Cardiac muscle cell (in vitro differentiated cells and primary cell): Measurements from ENCODE around the gene EMILIN2. TPM values are rescaled to one million over a fixed set of nuclear protein-coding genes. Genes with fewer than 3 reads are reported as not detected.
A peak's percentile ranks its signal among the peaks of the same experiment; 100 is the strongest.

Experiments
- DNase-seq, 2 donors: peaks; one replicate each; pipeline versions ENCODE4 v3.0.0 to v3.0.0-alpha.2; 2010 to 2017; ENCODE audit warnings: low read depth in 1 of 2, low spot score in 1 of 2
- H3K27ac ChIP-seq: fragments of 200-600 bp; sonication (generic); 2 replicates; pipeline ENCODE4 v1.5.1; 2016
- H3K27me3 ChIP-seq: fragments of 200-600 bp; sonication (generic); 2 replicates; pipeline ENCODE4 v1.6.0; 2016; ENCODE audit warnings: control low read depth
- H3K36me3 ChIP-seq: fragments of 200-600 bp; sonication (generic); 2 replicates; pipeline ENCODE4 v1.5.1; 2016; ENCODE audit warnings: control low read depth
- H3K4me1 ChIP-seq: fragments of 200-600 bp; sonication (generic); 2 replicates; pipeline ENCODE4 v1.8.1; 2017; ENCODE audit warnings: low read depth, mild to moderate bottlenecking, mixed run types
- H3K4me3 ChIP-seq: fragments of 200-600 bp; sonication (generic); 2 replicates; pipeline ENCODE4 v1.5.1; 2016; ENCODE audit warnings: mild to moderate bottlenecking
- H3K9me3 ChIP-seq: fragments of 200-600 bp; sonication (generic); 2 replicates; pipeline ENCODE4 v1.5.1; 2017; ENCODE audit warnings: low read depth, mild to moderate bottlenecking, control low read depth
- CTCF ChIP-seq: IDR thresholded peaks from 2 replicates; pipeline ENCODE4 v1.5.1; 2012; ENCODE audit warnings: low read depth, mild to moderate bottlenecking, low read length
- polyA plus RNA-seq: library from polyadenylated mRNA; unstranded; fragments of >200 nt; fragmentation: Nextera tagmentation; extraction: Ambion mirVana; gene quantifications from 2 replicates; pipeline ENCODE4 v1.2.1, GENCODE V29; 2016
- total RNA-seq: library from RNA; depleted of rRNA; stranded (reverse); fragments of >200 nt; gene quantifications from 2 replicates; pipeline ENCODE4 v1.2.3, GENCODE V29; 2016

The EMILIN2 gene
- total and polyA plus RNA-seq, 2 experiments from 2014 or later, result 96.8 to 134 TPM

GRCh38 chr18:2898186-2898640 is 51.4 kb downstream of the EMILIN2 start:
- no peak overlapping the region for H3K4me3 ChIP-seq
- H3K27me3 ChIP-seq, result no peaks in the 10 kb centered on the region
- H3K9me3 ChIP-seq, result no peaks in the 10 kb centered on the region
- peak overlapping the region; percentile 99 for H3K27ac ChIP-seq
- no peak for TF ChIP-seq CTCF
- peaks cover 75% of the 10 kb centered on the region for H3K4me1 ChIP-seq
- no peak for DNase-seq
- no peaks in the 10 kb centered on the region for H3K36me3 ChIP-seq

DNA sequence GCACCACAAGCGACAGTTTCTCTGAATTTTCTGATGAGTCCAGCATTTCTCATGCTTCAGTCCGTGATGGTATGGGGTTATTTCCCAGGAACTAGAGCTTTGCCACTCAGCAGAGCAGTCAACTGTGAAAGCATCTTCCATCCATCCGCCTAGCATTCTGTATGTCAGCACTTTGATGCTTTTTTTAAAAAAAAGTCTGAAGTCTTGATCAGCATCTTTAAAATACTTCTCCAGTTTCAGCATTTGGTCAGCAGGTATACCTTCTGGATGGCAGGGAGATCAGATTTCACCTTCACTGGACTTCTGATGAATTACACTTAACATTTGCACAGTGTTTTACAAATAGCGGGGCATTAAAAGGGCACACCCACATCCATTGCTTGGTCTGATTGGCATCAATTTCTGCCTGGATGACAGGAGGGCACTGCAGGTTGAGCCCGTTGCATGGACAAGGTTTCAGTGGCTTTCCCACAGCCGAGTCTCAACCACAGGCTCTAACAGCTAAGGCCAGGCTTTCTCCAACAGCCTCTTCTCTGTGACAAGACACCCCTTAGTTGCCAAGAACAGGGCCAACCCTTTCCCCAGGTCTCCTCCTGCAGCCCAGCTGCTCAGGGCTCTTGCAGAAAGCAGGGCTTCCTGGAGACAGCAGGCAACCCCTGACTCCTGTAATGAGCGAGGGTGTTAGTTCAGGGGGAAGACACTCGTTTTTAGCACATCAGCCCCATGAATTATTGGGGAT is 54.0 kb downstream of the EMILIN2 start:
- peaks cover 59% of the 10 kb centered on the region for H3K4me1 ChIP-seq
- no peak overlapping the region for H3K4me3 ChIP-seq
- H3K9me3 ChIP-seq, result no peaks in the 10 kb centered on the region
- DNase-seq, result peak in 1 of 2 donors; percentile 36
- H3K36me3 ChIP-seq, result no peaks in the 10 kb centered on the region
- no peak for TF ChIP-seq CTCF
- peak overlapping the region; percentile 83 for H3K27ac ChIP-seq
- H3K27me3 ChIP-seq, result no peaks in the 10 kb centered on the region

- no peak for TF ChIP-seq CTCF
- H3K9me3 ChIP-seq, result no peaks in the 10 kb centered on the region
- DNase-seq, result no peak
- peak overlapping the region; percentile 83 for H3K27ac ChIP-seq
- no peak overlapping the region for H3K4me3 ChIP-seq
- H3K4me1 ChIP-seq, result peaks cover 58% of the 10 kb centered on the region
- no peaks in the 10 kb centered on the region for H3K36me3 ChIP-seq
- no peaks in the 10 kb centered on the region for H3K27me3 ChIP-seq
These were observed 54.7 kb downstream of the EMILIN2 start for GRCh38 chr18:2901423-2901985.

- no peaks in the 10 kb centered on the region for H3K9me3 ChIP-seq
- H3K36me3 ChIP-seq, result no peaks in the 10 kb centered on the region
- DNase-seq, result no peak
- no peak overlapping the region for H3K4me3 ChIP-seq
- peaks cover 50% of the 10 kb centered on the region for H3K4me1 ChIP-seq
- H3K27ac ChIP-seq, result peak overlapping the region; percentile 83
- H3K27me3 ChIP-seq, result no peaks in the 10 kb centered on the region
- TF ChIP-seq CTCF, result no peak
These were observed 55.5 kb downstream of the EMILIN2 start for GRCh38 chr18:2902327-2902726.

DNA sequence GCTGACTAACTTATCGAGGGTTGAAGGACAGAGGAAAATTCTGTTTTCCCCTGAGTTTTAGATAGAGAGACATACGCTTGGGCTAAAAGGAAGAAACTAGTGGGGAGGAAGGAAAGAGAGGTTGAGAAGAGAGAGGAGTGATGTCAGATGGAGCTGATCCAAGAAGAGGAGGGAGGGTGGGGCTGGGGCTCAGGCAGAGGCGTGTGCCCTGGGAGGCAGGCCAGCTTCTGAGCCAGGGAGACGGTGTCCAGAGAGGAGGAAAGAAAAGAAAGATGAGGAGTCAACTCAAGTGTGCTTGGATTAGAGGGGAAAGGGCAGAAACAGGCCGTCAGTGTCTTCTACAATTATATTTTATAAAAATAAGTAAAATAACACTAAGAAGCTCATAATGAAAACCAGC is 56.2 kb downstream of the EMILIN2 start:
- no peak overlapping the region for H3K4me3 ChIP-seq
- no peak for TF ChIP-seq CTCF
- peak overlapping the region; percentile 83 for H3K27ac ChIP-seq
- H3K27me3 ChIP-seq, result no peaks in the 10 kb centered on the region
- peak; percentile 45 to 85 for DNase-seq
- H3K4me1 ChIP-seq, result peaks cover 46% of the 10 kb centered on the region
- H3K36me3 ChIP-seq, result no peaks in the 10 kb centered on the region
- H3K9me3 ChIP-seq, result no peaks in the 10 kb centered on the region
